A549 treated with dexamethasone at 1 μM for 4 hours (cell line): ENCODE measurements around the gene EXOC4. TPM values are rescaled to one million over a fixed set of nuclear protein-coding genes. Genes with fewer than 3 reads are reported as not detected.

Experiments used
- total RNA-seq: library from RNA; stranded (reverse); fragments of 200-300 nt; extraction: Qiagen RNA extraction; gene quantifications from 5 replicates; pipeline ENCODE4 v1.2.3, GENCODE V29; 2022

Gene EXOC4
- 21.2 to 25.2 TPM (median 23.4 TPM) in 5 replicates for total RNA-seq

DNA sequence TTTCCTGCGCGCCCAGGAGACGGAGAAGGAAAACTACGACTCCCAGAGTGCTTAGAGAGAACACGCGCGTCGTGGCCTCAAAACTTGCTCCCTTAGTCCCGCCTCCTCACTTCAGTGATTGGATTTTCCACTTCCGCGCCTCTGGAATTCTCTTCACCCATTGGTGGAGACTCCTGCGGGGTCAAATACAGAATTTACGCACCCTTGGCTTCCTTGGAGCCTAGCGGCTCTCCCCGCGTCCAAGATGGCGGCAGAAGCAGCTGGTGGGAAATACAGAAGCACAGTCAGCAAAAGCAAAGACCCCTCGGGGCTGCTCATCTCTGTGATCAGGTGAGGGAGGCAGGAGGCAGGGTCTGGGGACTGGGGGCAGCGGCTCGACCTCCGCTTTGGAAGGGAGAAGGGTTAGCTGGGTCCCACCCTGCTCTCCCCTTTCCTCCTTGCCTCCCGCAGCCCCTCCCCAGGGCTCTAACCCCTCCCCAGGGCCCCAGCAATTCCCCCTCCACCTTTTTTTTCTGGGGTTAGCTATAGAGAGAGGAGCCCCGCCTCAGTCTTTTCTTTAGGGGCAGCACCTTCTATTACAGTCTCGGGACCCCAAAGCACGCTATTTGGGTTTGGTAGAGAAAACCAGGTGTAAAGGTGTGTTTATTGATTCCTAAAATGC lies at the start of gene EXOC4:
Gene EXOC4, plus strand, starts transcription at position 221 of the 661 bp plus-strand sequence.

Other genes with a start within 250 kb of the EXOC4 start
- gene CHCHD3, start 171.0 kb upstream of the EXOC4 start, total RNA-seq = 77.7 to 88.8 TPM (median 83.3 TPM) in 5 replicates